DOHH2 (cell line): ENCODE measurements around the gene SORBS1.

ENCODE experiments used
- EZH2phosphoT487 ChIP-seq: fragments of 200-600 bp; sonication (generic); IDR thresholded peaks from 2 replicates; pipeline ENCODE4 v1.6.1; 2017; ENCODE audit warnings: borderline replicate concordance, mild to moderate bottlenecking, antibody characterized with exemption, low read length, moderate library complexity, mixed read lengths
- TF ChIP-seq, protein P1 (sequence below): fragments of 200-600 bp; sonication (generic); IDR thresholded peaks from one replicate; pipeline ENCODE4 v1.5.1; 2014; ENCODE audit warnings: antibody characterized with exemption, mild to moderate bottlenecking, low read depth, low read length; ENCODE audit not compliant: poor library complexity, severe bottlenecking

DNA sequence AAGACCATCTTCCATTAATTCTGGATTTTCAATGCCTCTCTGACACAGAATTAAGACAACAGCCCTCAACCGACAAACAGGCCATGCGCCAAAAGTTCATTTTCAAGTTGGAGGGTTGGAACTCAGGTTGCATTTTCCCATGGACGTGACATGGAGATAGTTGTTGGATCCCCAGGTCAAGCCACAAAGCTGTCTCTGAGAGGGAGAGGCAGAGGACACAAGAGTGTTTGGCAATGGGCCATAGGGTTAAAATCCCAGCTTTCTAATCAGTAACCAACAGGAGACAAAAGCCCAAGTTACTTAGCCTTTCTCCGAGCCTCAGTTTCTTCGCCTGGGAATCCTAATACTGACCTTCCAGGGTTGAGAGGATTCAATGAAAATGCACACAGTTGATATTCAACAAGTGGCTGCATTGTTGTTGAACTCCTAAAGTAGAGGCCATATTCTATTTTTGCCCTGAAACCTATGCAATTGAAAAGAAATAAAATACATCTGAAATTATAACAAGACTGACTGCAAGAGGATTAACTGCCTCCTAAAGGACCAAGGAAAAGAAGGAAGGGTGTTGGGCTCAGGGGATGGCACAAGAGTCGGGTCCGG is 44.3 kb downstream of the SORBS1 start:
- TF ChIP-seq, protein P1, sequence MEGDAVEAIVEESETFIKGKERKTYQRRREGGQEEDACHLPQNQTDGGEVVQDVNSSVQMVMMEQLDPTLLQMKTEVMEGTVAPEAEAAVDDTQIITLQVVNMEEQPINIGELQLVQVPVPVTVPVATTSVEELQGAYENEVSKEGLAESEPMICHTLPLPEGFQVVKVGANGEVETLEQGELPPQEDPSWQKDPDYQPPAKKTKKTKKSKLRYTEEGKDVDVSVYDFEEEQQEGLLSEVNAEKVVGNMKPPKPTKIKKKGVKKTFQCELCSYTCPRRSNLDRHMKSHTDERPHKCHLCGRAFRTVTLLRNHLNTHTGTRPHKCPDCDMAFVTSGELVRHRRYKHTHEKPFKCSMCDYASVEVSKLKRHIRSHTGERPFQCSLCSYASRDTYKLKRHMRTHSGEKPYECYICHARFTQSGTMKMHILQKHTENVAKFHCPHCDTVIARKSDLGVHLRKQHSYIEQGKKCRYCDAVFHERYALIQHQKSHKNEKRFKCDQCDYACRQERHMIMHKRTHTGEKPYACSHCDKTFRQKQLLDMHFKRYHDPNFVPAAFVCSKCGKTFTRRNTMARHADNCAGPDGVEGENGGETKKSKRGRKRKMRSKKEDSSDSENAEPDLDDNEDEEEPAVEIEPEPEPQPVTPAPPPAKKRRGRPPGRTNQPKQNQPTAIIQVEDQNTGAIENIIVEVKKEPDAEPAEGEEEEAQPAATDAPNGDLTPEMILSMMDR = no peak
- no peak for TF ChIP-seq EZH2phosphoT487
